Ureter (tissue), 1 donor: ENCODE data around the gene FLRT2. TPM values are rescaled to one million over a fixed set of nuclear protein-coding genes. Genes with fewer than 3 reads are reported as not detected.

Experiments
- DNase-seq: peaks from one replicate; pipeline ENCODE4 v3.0.0-alpha.2; 2020; ENCODE audit warnings: low spot score
- total RNA-seq: library from RNA; stranded (reverse); gene quantifications from one replicate; pipeline ENCODE4 v1.2.4, GENCODE V29; 2023
- donor health status: DM: yes; HTN: yes; CAD: no.

FLRT2 gene
- total RNA-seq, 1 donor from 2014 or later = 25.5 TPM

DNA sequence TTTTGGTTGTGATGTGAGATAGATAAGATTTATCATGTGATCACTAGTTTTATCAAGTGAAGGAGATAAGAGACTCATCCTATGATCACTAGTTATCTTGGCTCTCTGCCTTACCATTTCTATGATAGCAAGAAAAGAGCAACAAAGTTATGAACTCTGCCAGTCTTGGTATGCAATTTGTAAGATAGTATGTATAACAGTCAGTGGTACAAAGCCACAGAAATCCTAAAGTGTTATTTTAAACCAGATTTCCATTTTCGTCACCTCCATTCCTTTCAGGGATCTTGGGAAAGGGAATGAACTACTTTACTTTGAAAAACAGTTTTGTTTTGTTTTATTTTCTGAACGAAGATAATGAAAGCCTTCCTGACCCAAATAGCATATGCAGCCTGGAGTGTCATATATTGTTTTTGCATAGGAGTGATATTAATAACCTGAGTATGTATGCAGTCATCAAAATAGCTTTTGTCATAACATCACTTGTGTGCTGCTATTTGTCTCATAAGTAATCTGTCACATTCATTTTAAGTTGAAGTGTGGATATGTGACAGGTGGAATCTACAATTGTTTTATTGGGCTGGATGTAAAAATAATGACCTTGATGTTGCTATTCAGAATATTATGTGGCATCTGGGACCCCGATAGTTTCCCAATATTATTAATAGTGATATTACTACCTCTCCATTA is 35.0 kb downstream of the FLRT2 start:
- no peak for DNase-seq

DNA sequence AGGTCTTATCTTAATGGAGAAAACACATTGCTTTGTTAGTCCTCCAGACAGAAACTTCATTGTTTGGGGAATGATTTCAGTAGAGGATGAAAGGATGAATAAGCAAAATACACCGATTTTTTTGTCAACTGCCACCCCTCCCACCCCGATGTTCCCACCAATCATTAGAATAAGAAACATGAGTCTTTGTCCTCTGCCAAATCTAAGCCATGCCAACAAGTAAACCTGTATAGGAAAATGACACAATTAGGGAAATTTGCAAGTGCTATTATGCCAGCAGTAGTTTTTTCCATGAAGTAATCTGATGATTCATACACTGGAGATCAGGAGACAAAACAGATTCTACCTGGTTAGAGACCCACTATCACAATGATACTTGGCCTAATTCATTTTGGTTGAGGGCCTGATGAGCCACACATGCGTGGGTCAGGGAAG is 35.9 kb downstream of the FLRT2 start:
- DNase-seq = no peak

DNA sequence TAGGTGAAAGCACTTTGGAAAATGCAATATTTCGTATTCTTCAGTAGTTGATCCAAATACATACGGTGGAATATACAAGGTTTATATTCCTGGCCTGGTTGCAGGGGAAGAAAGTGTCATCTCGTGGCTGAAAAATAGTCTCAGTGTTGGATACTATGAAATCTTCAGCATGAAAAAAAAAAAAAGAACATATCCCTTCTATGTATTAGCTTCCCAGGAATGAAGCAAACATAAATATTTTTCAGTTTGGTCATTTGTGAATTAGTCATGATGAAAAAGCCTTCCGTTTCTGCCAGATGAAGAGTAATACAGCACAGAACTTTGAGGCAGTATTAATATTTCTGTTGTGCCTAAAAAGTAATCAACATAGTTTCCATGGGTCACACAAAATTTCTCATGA is 36.7 kb downstream of the FLRT2 start:
- no peak for DNase-seq

DNA sequence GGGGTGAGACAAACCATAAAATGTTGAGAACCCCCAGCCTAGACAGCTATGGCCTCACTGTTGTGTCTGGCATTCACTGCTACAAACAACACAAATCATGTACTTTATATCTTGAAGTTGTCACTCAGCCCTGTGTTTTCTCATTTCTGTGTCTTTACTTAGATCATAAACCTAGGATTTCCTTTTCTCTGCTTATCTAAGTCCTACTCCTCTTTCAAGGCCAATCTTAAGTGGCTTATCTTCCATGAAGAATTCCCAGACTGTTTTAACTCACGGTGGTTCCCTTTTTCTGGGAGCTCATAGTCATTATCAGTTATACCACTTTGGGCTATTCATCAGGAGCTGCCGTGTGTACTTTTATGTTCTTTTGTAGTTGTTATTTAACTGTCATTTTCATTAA is 42.1 kb downstream of the FLRT2 start:
- no peak for DNase-seq

DNA sequence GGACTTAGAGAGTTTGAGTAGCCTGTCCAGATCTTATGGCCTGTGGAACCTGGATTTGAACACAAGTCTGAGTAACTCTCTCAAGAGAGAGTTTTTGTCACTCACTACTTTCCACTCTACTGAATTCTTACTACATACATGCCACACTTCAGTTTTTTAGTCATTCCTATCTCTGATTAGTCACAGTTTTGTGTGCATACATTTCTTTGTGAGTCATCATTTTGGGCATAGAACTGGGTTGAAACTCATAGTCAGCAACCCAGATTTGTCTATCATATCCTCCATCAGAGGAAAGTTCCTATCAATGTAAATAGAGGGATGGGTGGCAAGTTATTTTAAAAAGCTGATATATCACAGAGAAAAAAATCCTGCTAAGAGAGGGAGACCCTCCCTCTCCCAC is 42.9 kb downstream of the FLRT2 start:
- no peak for DNase-seq

DNA sequence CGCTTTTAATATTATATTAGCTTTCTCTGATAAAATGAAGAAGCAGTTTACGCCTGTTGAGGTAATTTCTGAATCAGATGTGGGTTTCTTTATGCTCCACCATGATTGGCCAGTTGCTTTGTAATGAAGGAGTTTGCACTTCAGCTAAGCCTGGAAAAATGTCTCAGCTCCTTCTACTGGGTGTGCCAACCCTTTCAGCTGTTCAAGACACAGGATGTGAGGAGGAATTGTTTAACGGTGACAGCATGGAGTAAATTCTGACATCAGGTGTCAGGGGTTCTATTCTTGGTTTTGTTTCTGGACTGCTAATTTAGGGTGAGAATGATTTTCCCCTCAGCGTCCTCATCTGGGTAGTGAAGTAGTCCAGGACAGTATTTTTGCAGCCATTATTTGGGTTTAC is 43.5 kb downstream of the FLRT2 start:
- no peak for DNase-seq

DNA sequence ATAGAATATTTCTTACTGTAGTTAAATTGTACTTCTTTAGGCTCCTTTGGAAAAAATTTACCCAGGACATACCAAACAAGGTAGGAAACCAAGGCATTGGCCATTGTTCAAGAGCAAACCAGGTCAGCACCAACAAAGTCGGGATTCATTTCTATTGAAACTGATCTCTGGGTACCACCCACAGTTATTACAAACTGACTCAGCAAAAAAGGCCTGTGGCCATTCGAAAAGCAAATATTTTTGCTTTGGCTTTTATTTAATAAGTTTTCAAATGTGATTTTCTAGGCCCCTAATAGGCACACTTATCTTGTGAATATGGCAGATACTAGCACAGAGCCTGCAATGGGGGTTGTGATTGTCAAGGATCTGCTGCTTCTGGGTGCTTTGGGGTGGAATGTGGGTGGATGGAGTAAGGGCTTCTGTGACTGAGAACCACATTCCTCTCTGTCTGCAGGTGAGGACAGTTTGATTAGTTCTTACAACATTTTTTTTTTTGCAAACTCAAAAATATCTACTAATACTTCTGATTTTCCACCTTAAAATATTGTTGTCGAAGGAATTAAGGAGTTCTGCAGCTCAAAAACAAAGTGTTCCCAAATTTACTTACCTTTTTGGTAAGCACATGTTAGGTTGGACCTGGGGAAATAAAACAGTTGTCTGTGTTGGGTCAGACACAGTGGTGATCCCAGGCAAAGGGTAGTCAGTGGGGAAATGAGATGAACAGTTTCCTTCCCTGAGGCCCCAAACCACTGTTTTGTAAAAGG is 45.1 kb downstream of the FLRT2 start:
- DNase-seq = no peak

DNA sequence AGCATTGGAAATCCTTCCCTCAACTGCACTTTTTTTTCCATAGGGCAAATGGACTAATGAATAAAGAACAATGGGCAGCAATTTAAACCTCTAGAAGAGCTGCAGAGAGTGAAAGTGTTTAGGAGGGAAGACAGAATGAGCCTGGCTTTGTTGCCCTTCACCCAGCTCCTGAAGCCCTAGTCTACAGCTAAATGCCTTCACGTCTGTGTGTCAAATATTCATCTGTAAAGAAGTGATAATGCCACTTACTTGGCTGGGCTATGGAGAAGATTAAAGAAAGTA is 45.6 kb downstream of the FLRT2 start:
- no peak for DNase-seq

DNA sequence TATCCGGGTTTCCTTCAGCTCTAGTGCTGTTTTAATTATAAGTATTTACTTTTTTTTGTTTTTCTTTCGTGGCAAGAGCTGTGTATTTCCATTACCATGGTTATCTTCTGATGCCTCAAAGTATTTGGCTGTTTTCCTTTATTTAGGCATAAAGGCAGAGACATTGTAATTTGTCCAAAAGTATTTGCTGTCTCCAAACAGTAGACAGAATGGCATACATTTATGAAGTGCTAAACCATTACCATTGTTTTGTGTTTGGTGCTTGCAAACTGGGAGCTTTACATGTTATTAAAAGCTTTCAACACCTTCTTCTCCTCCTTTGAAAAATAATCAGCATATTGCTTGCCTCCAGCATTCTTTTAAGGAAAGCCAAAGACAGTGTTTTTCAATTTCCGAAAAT is 46.3 kb downstream of the FLRT2 start:
- DNase-seq = no peak

DNA sequence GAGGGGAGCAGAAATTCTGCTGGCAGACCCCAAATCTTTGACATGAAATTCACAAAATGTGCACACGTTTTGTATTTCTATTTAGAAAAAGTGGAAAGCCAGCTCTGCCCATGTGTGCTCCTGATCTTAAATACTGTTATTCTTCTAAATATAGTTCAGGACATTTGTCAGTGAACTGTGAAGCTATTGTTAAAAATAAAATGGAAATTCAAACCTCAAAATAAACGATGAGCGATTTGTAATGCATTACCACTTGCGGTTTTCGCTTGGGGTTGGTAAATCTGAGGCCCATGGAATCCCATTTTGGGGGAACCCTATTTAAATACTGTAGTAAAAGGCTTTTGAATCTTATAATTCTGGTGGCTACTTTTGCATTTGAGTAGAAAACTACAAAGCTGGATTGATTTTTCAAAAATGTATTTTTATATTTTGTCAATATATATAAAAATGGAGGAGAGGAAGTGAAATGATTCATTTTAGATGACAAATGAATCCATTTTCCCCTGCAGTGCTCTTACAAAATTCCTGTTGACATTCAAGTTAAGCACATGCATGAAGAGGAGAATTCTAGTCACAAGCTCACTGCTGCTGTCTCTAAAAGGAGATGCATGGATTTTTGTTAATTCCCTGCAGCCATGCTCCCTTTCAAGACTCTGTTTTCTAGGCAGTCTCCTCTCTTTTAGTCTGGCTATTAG is 47.1 kb downstream of the FLRT2 start:
- DNase-seq = no peak

DNA sequence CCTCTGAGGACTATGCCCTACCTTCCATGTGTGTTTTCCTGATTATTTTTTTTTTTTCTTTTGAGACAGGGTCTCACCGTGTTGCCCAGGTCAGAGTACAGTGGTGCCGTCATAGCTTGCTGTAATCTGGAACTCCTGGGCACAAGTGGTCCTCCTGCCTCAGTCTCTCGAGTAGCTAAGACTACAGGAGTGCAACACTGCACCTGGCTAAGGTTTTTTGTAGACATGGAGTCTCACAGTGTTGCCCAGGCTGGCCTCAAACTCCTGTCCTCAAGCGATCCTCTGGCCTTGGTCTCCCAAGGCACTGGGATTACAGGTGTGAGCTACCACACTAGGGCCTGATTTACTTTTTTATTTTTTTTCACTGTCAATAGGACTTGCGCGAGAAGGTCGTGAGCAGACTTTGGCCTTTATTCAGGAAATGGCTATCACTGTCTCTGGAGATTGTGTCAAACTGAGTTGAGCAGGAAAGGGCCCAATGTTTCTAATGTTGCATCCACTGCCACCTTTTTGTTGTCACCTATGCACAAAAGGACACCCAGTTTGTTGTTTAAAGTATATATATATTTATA is 47.7 kb downstream of the FLRT2 start:
- no peak for DNase-seq

DNA sequence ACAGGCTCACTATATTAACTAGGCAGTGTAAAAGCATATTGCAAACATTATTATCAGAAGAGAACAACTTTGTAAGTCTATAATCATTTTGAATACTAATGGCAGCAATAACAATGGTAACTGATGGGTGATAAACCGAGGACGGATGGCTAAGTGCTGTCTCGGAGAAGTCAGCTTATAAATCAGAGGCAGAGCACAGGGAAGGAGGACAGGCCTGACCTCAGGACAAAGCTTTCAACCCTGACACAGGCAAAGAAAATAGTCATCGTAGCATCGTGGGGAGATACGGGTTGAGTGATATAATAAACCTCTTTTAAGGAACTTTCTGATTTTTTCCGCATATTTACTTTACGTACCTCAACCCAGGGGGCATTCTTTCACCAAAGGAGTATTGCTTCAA is 48.4 kb downstream of the FLRT2 start:
- no peak for DNase-seq

DNA sequence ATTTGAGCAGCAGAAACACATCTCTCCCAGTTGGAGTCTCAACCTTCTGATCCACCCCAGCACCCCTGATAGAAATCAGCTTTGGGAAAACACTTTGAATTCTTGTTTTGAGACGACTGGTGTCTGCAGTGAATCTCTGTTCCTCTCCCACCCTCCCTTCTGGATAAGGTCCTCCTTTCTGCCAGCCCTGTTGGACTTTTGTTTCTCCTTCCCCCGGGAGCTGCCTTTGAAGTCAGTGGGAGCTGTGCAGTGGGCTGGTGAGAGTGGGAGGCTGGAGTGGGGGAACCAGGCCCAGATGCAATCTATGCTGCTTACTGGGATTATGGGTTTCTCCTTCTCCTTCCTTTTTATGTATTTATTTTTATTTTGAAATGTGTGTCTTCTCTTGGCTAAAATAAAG is 49.0 kb downstream of the FLRT2 start:
- no peak for DNase-seq

DNA sequence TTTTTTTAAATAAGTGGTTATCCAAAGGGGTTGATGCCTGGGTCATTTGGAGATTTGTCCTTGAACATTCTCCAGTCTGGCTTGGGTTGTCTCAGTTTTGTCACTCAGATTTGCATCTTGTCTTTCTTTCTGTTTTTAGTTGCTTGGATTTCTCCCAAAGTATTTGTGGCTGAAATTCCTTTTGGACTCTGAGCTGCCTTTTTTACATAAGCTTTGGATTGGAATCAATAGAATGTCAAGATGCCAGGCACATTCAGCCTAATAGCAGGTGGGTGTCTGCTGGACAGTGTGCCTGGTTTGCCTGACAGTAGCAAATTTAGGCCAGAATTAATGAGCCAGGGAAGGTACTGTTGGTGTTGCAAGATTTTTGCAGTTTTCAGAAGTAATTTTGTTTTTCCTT is 50.0 kb downstream of the FLRT2 start:
- DNase-seq = no peak

DNA sequence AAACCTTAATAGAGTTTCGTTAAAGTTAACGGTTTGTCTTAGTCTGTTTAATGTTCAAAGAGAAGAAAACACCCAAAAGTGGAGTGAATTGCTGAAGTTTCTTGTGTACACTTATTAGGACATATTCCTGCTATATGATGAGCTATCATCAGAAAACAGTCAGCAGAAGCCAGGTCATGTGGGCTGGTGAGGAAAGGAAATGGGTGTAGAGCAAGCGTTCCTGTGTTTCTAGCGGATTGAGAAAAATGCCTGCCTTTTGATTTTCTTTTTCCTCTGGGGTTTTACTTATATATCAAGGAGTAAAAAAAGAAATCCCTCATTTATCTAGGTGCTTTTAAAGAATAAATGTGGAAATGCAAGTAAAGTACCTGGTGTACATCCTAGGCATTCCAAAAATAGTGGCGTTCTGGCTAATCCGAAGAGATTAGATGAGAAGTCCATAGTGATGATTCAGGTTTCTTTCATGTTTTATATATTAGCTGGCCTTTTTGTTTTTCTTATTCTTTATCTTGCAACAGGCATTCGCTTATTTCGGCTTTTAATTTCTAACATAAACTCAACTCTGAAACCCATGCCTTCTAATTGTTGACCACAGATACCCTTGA is 50.7 kb downstream of the FLRT2 start:
- no peak for DNase-seq

DNA sequence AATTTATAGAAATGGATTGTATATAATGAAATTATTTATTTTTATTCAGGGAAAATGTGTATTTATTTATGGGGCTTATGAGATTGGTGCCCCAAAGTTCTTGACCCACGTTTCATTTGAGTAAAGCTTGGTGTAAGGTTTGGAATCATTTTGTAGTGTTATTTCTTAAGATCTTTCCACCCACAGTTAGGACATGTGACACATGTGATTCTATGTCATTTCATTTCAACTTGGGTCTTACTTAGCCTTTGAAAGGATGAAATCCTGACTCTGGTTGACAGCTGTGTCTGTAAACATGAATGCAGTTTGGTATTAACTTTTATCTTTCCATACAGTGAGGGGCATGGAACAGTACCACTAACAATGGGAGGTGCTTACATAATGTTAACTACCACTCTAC is 51.7 kb downstream of the FLRT2 start:
- DNase-seq = no peak

DNA sequence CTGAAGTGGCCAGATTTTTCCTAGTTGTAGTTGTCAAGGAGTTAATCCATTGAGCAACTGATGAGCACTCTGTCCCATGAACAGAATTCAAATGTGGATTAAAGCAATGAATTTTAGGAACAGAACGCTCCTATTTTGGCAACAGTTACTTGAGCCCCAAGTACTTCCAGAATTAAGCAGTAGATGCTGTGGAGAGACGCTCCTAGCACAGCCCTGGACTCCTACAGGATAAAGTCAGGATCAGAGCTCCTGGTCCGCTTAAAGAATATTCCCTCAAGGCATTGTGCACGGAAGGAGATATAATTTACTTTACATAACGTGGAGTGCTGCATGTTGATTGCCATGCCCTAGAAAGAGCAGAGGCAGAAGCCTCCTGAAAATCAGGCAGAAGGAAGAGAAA is 53.4 kb downstream of the FLRT2 start:
- no peak for DNase-seq

DNA sequence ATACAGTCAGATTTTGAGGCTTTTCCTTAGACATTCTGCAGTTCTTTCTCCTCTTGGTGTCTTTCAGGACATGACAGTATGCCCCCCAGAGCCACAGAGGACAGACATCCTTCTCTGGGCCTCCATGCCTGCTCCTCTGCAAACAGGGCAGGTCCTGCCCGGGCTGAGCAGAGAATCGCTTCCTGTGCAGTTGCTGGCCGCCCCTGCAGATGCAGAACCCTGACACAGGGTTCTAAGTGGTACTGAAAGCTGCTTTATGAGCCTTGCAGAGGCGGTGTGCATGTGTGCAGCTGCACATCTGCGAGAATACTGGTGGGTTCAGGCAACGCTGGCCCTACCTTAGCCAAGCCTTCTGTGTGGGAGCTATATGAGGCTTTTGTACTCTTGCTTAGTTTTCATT is 54.5 kb downstream of the FLRT2 start:
- no peak for DNase-seq

DNA sequence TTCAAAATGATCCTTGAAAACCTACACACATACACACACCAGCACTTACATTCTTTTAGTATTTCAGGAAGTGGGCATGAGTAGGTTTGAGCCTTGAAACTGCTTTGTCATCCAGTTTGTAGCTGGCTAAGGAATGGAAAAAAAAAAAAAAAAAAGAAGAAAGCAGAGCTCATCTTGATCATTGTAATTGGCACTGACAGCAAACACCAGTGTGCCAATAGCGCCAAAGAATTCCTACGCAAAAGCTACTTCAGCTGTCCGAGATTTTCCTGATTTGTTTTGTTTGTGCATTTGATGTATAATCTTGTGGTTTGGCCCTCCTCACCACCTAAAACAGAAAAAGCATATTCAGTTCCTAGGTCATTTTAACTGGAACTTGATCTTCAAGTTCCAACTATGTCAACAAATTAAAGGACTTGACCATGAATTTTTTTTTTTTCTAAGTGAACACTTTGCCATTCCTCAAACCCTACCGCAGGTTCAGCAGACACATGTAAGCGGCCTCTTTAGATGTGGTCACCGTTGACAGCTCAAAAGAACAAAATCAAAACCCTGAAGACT is 57.3 kb downstream of the FLRT2 start:
- no peak for DNase-seq

DNA sequence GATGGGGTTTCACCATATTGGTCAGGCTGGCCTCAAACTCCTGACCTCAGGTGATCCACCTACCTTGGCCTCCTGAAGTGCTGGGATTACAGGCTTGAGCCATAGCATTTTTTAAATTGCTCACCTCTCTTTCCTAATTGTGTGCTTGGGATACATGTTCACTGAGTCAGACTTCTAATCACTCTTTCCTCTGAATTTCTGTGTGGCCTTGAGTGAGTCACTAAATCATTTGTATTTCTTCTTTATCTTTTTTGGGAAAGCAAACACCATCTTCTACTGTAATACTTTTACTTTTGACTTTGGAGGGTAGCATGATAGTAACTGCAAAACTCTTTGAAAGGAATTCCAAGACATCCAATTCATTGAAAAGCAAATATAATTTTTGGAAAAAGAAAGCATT is 60.8 kb downstream of the FLRT2 start:
- no peak for DNase-seq

DNA sequence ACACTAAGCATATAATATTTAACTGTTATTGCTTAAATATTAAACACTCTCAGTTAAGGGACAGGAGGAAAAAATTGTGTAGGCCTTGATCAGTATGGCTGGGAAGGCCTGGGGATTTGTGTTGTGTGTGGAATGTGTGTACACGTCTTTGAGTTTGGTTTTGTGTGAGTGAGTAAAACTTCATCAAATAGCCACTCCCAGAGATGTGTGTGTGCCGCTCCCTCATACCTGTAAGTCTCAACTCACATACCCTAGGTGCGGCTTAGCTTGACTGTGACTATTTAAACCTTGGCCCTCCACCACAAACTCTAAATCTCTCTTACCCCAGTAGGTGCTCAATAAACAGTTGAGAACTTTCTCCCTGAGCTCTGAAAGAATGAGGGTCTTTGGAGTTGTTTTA is 64.3 kb downstream of the FLRT2 start:
- DNase-seq = no peak

DNA sequence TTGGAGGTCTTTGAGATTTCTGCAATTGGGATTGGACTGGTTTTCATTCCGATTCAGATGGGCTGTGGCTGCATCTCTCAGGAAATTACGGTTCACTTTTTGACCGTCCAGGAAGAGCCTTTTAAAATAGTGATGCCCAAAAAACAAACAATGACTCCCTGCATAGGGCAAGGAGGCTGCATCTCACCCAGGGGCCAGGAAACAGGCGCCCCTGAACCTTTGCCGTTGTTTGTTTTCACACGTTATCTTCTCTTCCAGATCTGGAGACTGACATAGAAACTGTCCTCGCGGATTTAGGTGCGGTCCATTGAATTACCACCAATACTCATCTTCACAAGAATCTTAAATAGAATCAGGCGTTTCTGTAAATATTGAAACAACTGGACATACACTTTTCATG is 66.0 kb downstream of the FLRT2 start:
- DNase-seq = no peak
